GM19324 (cell line): ENCODE results near the gene C2CD2.
"Not testable (repeated sequence)": the region's sequence is repeated elsewhere in the genome, so short reads cannot be mapped to it uniquely, and the experiment has no call there.

ENCODE experiments used
- ATAC-seq: cut with Tn5 transposase; IDR thresholded peaks from one replicate; pipeline ENCODE4 v1.9.1; 2021; ENCODE audit warnings: mild to moderate bottlenecking, moderate library complexity; ENCODE audit not compliant: unreplicated experiment, low FRiP score

Gene C2CD2

DNA sequence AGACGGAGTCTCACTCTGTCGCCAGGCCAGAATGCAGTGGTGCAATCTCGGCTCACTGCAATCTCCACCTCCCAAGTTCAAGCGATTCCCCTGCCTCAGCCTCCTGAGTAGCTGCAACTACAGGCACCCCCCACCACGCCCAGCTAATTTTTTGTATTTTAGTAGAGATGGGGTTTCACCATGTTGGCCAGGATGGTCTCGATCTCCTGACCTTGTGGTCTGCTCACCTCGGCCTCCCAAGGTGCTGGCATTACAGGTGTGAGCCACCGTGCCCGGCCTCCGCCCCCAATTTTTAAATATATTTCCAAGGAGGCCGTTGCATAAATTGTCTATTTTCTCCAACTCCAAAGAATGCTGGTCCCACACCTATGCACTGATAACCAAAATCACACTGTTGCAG, 5.9 kb upstream of the C2CD2 start:
- ATAC-seq: not testable (repeated sequence)

- no peak for ATAC-seq
These were observed 5.2 kb upstream of the C2CD2 start for GRCh38 chr21:41958886-41959563.

DNA sequence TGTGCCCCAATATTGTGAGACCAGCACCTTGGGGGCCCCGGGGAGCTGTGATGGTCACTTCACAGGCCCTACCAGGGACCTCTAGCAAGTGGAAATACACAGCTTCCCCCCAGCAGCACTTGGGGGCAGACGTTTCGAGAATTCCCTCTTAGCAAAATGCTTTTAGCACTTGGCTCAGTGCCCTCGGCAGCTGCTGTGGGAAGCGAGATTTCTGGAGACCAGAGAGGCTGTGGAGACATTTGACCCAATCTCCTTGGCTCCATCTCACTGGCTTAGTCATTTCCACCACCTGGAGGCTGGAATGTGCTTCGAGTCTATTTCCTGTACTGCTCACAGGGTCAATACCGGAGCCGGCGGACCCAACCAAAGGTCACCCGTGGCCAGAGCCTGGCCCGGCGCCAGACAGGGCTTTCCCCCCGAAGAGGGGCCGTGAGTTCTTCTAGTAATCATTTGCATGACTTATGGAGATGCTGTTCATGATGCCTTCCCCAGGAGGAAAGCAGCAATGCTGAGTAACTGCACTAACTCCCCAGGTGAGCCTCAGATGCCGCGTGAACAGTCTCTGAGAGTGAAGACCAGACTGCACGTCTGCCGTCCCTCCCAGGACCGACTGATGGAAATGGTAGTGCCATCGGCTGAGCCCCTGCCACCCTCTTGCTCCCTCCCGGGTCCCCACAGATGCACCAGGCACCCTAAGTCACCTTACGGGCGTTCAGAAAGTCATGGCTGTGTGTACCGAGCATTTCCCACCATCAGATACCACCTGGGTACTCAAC, 4.4 kb upstream of the C2CD2 start:
- ATAC-seq: no peak

DNA sequence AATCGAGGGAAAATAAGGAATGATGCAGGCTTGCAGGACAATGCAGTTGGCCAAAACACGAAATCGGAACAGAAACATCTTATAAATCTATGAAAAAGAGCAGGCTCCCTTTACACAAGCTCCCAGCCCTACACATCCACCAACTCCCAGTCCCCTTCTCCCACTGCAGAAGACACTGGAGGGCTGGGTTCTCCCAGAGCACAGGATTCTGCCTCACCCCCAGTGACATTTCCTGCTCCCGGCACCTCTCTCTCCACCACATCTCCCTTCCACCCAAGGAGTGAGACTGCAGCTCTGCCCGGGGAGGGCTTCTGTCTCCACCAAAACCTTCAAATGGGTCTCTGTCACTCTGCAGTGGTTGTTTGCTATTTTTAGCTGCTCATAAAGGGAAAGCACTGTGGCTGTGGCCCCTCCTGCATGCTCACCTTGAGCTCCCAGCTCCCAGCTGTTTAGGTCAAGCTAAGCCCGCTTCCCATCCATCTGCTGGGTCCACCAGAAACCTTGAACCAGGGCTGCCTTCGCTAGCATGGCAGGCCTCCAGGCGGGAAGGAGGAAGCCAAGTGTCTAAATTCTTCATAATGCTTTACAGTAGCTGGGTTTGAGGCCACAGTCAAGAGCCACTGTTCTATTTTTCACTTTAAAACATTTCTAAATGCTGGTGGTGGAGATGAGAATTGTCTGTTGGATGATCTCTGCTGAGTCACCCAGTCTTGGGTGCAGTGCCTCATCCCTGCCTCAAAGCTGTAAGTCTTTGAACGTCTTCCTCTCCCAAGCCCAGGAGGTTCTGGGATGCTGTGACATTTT, 3.3 kb upstream of the C2CD2 start:
- ATAC-seq: no peak

GRCh38 chr21:41955516-41955915, 1.7 kb upstream of the C2CD2 start:
- no peak for ATAC-seq

- ATAC-seq: no peak
These were observed 1.1 kb upstream of the C2CD2 start for GRCh38 chr21:41954654-41955499.

- peak; percentile 31 for ATAC-seq
These were observed 478 bp downstream of the C2CD2 start for GRCh38 chr21:41953249-41953830.

GRCh38 chr21:41952568-41953248, 1.1 kb downstream of the C2CD2 start:
- no peak for ATAC-seq

- no peak for ATAC-seq
These were observed 1.8 kb downstream of the C2CD2 start for GRCh38 chr21:41951876-41952567.

- ATAC-seq: no peak
These were observed 2.9 kb downstream of the C2CD2 start for GRCh38 chr21:41950941-41951351.

GRCh38 chr21:41949631-41950030, 4.2 kb downstream of the C2CD2 start:
- not testable (repeated sequence) for ATAC-seq

DNA sequence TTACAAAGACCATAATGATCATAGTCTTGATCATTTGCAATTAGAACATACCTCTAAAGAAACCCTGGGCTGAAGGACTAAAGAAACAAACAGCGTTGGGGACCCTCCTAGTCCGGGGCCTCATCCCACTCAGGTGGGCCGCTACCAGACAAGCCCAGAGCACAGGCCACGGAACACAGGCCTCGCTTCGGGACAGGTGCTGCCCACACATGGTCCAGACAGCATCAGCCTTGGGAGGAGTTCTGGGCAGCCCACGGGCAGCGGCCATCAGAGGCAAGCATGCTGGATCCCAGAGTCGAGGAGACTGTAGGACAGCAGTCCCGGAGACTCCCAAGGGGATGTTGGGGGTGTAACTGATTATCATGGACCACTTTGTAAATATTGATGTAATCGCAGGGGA, 4.9 kb downstream of the C2CD2 start:
- ATAC-seq: no peak

- ATAC-seq: no peak
These were observed 5.5 kb downstream of the C2CD2 start for GRCh38 chr21:41948078-41948895.

DNA sequence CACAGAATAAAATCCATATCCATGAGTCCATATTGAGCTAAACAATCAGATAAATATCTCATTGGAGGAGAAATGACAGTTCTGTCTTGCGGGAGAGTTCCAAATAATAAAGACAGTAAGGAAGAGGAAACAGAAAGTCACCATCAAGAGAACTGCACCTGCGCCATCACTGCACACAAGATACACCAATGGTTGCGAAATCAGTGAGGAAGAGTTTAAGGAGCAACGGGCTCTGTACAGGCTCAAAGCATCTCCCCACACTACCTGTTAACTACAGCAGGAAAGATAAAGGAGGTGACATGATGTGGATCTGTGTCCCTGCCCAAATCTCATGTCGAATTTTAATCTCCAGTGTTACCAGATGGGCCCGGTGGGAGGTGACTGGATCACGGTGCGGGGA, 7.8 kb downstream of the C2CD2 start:
- ATAC-seq: no peak

DNA sequence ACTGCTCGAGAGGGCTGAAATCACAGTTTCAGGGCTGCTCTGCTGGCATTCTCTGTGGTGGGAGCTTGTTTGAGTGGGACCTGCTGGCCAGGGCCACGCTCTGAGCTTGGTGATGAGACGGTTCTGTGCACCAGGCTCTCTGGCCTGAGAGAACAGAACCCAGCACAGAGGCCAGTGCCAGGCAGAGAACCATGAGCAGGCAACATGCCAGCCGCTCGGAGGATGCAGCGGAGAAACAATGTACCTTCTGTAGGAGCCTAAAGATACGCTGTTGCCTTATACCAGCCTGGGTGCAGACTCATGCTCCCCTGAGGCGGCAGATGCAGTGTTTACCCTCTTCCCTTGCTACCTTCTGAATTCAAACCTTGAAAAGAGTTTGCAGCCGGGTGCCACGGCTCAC, 10.0 kb downstream of the C2CD2 start:
- no peak for ATAC-seq

DNA sequence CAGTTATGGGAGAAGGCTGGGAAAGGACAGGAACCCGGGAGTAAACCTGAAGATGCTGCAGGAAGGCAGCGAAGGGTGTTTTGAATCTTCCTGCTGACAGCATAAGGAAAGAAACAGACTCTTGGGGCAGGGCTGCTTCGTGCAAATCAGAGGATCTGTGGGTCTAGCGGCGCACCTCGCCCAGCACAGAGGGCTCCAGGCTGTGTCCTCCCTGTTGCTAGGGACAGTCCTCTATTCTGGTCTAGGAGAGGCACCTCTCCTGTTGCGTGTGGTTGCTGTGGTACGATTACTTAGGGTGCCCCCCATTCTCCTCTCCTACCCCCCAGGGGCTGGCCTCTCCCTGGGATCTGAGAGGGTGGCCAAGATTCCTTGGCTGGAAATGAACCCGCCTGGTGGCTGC, 11.4 kb downstream of the C2CD2 start:
- no peak for ATAC-seq

GRCh38 chr21:41941941-41942340, 11.9 kb downstream of the C2CD2 start:
- ATAC-seq: no peak

DNA sequence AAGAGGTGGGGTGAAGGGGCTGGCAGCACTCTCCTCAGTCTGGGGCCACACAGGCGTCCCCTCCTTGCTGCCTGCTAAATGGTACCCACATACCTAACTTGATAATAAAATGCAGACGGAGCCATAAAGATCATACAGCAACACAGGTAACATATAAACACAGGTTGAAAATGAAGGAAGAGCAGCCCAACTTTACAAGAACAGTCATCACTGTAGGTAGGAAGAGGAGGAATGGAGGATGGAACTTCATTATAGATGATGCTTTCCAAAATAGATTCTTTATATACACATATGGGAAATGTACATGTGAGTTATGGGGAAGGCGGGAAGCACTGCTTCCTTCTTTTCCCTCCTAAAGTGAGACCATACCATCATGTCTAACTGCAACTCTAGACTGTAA, 13.4 kb downstream of the C2CD2 start:
- ATAC-seq: no peak
